ENCODE data around the gene PSMF1.

The PSMF1 gene

DNA sequence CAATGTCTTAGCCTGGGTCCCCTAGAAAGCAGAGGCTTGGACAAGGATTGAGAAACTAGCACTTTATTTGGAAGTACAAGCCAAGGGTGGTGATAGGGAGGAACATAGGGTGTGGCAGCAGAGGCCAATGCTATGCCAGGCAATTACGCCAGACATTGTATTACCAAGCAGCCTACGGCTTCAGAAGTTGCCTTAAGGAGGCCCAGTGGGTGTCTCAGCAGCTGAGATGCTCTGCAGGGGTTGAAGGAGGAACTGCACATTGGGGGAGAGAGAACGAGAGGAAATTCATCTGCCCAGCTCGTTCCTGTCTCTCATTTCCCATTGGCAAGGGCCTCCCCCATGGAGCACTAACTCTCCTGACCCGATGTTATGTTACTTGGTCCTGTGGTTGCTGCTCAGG lies 85.7 kb downstream of the PSMF1 start:
- TF ChIP-seq, protein P1, sequence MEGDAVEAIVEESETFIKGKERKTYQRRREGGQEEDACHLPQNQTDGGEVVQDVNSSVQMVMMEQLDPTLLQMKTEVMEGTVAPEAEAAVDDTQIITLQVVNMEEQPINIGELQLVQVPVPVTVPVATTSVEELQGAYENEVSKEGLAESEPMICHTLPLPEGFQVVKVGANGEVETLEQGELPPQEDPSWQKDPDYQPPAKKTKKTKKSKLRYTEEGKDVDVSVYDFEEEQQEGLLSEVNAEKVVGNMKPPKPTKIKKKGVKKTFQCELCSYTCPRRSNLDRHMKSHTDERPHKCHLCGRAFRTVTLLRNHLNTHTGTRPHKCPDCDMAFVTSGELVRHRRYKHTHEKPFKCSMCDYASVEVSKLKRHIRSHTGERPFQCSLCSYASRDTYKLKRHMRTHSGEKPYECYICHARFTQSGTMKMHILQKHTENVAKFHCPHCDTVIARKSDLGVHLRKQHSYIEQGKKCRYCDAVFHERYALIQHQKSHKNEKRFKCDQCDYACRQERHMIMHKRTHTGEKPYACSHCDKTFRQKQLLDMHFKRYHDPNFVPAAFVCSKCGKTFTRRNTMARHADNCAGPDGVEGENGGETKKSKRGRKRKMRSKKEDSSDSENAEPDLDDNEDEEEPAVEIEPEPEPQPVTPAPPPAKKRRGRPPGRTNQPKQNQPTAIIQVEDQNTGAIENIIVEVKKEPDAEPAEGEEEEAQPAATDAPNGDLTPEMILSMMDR (IDR thresholded peaks at IDR 0.05) = no peak
- Histone ChIP-seq H3K27ac (no peak overlapping the region), H3K4me3 (no peak overlapping the region)
- DNase-seq (ENCODE audit: low spot score) = no peak

DNA sequence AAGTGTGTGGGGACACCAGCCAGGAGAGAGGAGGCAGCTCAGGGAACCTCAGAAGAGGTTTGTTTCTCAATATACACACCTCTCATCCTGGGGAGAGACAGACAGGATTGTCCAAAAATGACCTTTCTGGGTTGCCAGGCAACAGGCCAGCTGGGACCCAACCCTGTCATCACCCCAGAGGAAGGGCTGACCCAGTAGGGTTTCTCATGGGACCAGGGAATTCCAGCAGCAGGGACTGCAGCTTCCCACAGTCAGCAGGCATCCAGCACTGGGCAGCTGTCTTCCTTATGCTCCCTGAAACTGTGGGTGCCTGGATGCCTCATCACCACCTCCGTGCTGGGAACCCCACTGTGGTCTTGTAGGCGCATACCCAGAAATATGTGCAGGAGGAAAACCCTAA lies 86.2 kb downstream of the PSMF1 start:
- DNase-seq (ENCODE audit: low spot score) = no peak
- Histone ChIP-seq H3K4me3 (no peak overlapping the region), H3K27ac (no peak overlapping the region)
- TF ChIP-seq, protein P1 (IDR thresholded peaks at IDR 0.05) = no peak

DNA sequence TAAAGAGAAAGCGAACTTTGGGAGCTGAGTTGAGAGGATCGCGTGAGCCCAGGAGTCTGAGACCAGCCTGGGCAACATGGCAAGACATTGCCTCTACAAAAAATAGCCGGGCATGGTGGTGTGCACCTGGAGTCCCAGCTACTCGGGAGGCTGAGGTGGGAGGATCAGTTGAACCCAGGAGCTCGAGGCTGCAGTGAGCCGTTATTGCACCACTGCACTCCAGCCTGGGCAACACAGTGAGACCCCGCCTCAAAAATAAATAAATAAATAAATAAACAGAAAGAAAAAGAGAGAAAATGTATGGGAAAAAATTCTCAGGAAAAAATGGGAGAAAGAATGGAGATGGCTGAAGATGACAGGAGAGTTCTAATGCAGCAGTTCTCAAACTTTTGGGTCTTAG lies 87.4 kb downstream of the PSMF1 start:
- H3K27ac ChIP-seq = no peak overlapping the region
- TF ChIP-seq, protein P1 (IDR thresholded peaks at IDR 0.05) = no peak
- DNase-seq (ENCODE audit: low spot score) = no peak
- no peak overlapping the region for H3K4me3 ChIP-seq

DNA sequence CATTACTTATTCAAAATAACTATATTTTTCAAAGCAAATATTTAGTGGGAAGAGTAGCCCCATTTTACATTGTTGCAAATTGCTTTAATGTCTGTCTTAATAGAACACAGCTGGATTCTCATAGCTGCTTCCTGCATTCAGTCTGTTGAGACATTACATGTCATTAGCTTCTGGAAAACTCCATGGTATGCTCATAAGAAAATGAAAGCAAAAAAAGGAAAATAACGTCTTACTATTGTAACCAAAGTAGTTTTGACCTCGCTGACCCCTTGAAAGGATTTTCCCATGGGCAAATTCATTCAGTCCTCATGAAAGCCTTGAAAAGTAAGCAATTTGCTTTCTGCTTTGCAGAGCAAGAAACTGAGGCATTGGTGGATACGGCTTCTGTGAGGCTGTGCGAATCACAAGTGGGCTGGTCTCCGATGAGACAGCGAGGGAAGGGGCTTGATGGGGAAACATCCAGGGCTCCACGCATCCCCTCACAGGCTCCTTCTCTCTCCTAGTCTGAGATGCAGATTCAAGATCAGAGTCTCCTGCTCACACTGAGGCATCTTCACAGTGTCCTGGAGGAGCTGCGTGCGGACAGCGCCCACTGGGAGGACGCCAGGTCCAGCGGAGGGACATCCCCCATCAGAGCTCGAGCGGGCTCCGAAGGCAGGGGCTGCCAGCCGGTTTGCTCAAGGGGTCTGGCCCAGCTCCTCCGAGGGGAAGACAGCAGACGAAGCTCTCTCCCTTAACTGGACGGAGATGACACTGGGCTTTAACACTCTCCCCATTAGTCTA lies 88.2 kb downstream of the PSMF1 start:
- TF ChIP-seq, protein P1 (IDR thresholded peaks at IDR 0.05) = no peak
- H3K4me3 ChIP-seq = no peak overlapping the region
- no peak for DNase-seq (ENCODE audit: low spot score)
- H3K27ac ChIP-seq = no peak overlapping the region

DNA sequence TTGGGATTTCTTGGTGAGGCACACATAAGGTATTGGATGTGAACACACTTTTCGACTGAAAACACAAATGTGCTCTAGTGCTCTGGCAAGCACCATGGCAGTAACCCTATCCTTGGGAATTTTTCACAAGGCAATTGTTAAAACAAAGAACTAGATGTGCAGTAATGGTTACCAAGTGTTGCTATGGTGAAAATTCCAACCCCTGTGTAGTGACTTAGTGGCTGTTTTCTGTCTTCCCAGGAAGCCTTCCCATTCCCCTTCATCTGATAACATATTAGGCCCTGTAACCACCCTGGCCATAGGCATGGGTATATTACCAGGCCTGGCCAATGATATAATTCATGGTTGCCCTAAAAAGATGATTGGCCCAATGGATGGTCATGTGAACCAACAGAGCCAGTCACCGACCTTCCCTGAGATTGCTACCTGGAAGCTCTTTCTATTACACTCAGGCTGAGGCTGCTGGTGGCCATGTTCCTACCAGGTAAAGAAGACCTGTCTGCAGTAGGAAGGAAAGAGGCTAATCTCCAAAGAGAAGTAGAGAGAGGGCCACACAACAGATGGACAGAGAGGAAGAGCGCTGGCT lies 89.0 kb downstream of the PSMF1 start:
- DNase-seq (ENCODE audit: low spot score) = no peak
- TF ChIP-seq, protein P1 (IDR thresholded peaks at IDR 0.05) = no peak
- Histone ChIP-seq H3K27ac (no peak overlapping the region), H3K4me3 (no peak overlapping the region)

DNA sequence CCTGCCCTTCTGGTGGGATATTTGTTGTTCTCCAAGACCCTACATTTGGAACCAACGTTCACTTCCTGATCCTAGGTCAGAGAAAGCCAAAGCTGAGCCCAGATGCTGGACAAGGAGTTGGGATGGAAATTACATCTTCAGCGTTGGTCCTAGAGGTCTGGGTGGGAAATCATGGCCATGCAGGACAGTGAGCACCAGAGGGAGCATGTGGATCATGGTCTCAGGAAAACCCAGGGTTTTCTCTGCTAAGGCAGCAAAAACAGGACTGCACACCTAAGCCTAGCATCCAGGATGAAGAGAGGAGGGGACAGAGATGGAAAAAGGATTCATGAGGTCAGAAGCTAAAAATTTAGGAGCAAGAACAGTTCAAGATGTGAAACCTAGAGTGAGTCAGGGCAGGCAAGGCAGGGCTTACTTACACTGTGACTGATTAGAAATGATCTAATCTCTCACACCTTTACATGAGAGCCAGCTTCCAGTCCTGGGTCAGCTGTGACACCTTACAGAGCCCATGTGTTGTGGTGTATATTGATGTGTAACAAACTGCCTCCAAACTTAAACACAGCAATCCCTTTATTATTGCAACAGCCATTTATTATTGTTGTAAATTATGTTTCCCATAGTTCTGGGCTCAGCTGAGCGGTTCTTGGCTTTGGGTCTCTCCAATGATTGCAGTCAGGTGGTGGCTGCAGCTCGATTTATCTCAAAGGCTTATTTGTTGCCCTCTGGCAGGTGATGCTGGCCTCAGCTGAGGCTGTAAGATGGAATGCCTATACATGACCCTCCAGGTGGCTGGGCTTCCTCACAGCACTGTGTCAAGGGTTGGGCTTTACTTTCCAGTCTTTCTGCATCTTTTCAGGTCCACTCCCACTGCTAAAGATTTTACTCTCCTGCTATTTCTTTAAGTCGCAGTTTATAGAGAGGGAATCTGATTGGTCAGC lies 91.3 kb downstream of the PSMF1 start:
- no peak for DNase-seq (ENCODE audit: low spot score)
- Histone ChIP-seq H3K4me3 (no peak overlapping the region), H3K27ac (no peak overlapping the region)
- TF ChIP-seq, protein P1 (IDR thresholded peaks at IDR 0.05) = no peak

Data from coronary artery (tissue), 2 donors.